NCI-H1417 treated with DMSO at 0.1 percent for 48 hours (cell line): ENCODE data around the gene EIF4A3.

Source experiments
- DNase-seq: peaks from one replicate; lab custom pipeline; 2025; lab: John Stamatoyannopoulos, UW

The EIF4A3 gene

DNA sequence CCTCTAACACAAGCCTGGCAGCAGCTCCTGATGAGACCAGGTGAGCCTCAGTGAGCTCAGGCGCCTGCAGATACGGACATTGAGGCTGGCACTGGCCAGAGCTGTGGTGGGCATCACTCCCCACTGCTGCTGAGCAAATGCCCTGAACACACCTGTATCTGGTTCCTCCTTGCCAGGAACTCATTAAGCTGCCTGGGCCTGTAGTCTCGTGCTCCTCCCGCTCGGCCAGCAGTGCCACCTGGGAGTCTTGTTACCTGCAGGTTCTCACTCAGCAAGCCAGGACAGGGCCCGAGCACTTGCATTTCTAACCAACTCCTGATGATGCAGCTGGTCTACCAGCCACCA is 13.3 kb downstream of the EIF4A3 start:
- DNase-seq: no peak

DNA sequence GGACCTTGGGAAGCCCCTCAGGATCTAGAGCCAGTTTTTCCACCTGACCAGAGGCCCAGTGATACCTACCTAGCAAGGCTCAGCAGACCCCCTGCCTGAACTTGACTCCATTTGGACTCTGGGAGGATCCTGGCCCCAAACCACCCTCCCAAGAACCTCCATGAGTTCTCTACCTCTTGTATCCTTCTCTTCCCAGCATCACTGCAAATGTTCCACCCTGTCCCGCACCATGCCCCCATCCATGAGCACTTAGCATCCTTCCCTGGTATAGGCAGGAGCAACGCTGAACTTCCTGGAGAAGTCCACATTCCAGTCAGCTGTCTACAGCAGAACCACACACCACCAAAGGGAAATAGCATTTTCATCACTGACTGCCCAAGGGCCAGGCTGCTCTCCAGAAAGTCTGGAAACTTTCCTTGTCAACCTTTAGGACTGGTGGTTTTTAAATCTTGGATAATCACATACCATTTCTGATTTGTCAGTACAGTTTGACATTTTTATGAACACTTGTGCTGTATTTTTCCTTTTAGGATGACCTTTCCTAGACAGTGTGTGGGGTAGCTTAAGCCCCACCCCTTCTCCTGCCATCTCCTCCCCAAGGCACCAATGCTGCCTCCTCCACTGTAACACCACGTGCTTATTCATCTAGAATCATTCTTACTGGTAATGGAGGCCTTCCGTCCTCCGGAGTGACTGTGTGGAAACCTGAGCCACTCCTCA is 13.9 kb downstream of the EIF4A3 start:
- DNase-seq: no peak

DNA sequence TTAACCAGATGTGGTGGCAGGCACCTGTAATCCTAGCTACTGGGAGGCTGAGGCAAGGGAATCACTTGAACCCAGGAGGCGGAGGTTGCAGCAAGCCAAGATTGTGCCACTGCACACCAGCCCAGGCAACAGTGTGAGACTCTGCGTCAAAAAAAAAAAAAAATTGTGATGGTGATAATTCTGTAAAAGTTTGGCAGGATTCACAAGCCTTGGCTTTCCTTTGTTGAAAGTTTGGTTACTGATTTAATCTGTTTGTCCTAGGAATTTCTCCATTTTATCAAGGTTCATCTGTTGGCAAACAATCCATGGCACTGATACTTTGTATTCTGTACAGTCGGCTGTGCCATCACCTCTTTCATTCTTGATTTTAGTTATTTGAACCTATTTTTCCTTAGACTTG is 15.9 kb downstream of the EIF4A3 start:
- DNase-seq: no peak

DNA sequence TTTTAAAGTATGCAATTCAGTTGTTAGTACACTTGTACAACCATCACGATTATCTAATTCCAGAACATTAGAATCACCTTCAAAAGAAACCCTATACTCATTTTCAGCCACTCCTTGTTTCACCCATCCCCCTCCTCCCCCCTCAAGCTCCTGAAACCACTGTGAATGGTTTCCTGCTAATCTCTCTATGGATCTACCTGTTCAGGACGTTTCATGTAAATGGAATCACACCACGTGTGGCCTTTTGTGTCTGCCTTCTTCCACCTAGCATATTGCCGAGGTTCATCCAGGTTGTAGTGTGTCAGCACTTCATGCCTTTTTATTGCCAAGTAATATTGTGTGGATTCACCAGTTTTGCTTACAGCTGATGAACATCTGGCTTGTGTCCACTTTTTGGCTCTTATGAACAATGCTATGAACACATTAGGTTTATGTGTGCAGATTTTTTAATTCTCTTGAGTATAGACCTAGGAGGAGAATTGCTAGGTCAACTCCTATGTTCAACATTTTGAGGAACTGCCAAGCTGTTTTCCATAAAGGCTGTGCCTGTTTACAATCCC is 17.8 kb downstream of the EIF4A3 start:
- no peak for DNase-seq

DNA sequence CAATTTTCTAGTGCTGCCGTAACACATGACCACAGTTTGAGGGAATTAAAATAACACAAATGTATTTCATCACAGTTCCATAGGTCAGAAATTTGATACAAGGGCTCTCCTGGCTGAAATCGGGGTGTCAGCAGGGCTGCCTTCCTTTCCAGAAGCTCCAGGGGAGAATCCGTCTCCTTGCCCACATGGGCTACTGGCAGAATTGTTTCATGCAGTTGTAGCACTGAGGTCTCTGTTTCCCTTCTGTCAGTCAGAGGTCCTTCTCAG is 20.5 kb downstream of the EIF4A3 start:
- DNase-seq: no peak

DNA sequence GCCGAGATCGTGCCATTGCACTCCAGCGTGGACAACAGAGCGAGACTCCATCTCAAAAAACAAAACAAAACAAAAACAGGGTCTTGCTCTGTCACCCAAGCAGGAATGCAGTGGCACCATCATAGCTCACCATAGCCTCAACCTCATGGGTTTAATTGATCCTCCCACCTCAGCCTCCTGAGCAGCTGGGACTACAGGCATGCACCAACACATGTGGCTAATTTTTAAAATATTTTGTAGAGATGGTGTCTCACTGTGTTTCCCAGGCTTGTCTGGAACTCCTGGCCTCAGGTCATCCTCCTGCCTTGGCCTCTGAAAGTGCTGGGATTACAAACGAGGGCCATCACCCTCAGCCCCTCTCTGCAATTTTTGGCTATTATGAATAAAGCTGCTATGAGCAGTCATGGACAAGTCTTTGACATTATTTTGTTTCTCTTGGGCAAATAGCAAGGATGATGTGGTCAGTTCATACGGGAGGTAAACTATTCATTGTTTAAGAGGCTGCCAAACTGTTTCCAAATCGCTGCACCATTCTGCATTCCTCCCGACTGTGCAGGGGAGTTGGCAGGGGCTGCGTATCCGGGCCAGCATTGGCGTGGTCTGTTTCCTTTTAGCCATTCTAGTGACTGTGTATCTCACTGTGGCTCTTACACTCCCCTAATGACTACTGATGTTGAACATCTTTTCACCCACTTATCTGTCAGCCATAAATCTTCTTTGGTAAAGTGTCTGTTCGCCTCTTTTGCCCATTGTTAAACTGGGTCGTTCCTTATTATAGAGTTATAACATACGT is 21.1 kb downstream of the EIF4A3 start:
- DNase-seq: no peak

DNA sequence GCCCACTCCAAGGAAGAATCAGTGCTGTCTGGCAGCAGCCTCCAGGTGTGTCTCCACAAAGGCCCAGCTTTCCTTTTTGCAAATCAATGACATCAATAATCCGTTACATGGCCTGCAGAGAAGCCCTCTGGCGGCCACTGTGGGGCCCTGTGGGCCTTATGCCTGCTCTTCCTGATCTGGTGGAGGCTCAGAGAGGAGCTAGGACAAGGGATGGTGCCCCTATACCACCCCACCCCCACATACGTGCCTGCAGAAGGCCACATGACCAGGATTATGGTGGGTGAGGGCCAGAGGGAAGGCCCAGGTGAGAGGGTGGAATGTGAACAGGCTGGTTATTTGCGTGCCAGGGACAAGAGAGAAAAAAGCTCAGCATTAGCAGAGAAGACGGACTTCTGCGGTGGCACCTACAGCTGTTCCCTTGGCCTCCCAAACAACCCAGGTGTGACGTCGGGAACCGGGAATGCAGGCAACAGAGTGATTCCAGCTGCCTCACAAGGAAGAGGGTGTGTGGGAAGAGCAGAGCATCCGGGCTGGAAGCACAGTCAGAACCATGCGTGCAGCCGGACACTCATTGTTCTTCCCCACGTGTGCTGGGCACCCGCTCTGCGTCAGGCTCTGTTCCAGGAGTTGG is 22.5 kb downstream of the EIF4A3 start:
- no peak for DNase-seq

DNA sequence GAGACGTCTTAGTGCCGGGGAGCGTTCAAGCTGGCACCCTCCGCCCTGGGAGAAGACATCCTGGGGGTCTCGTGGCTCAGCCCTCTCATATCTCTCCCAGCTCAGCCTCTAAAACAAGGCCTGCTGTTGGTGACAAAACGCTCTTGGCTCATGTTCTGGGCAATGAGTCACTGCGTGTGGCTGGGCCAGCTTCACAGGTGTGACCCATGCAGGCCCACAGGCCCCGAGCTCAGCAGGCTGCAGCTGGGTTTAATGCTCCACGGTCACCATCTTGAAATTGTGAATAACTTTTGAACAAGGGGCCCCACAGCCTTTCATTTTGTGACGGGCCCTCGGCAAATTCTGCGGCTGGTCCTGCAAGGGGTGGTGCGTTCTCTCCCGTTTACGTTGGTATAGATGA is 23.1 kb downstream of the EIF4A3 start:
- DNase-seq: no peak

DNA sequence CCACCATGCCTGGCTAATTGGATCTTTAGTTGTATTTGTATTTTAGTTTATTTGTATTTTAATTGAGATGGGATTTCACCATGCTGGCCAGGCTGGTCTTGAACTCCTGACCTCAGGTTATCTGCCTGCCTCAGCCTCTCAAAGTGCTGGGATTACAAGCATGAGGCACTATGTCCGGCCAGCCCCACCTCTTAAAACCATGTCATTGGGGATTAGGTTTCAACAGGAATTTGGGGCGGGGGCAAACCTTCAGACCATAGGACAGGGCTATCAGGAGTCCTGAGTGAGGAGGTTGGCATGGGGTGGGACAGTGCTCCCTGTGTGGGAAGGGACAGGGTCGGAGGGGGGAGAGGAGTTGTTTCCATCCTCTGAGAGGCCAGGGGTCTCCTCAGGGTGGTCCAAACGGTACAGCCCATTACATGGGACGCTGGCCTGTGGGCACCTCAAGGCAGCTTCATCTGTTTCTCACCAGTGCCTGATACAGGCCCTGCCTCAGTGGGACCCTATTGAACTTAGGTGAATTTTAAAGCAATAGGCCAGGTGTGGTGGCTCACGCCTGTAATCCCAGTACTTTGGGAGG is 23.9 kb downstream of the EIF4A3 start:
- no peak for DNase-seq

DNA sequence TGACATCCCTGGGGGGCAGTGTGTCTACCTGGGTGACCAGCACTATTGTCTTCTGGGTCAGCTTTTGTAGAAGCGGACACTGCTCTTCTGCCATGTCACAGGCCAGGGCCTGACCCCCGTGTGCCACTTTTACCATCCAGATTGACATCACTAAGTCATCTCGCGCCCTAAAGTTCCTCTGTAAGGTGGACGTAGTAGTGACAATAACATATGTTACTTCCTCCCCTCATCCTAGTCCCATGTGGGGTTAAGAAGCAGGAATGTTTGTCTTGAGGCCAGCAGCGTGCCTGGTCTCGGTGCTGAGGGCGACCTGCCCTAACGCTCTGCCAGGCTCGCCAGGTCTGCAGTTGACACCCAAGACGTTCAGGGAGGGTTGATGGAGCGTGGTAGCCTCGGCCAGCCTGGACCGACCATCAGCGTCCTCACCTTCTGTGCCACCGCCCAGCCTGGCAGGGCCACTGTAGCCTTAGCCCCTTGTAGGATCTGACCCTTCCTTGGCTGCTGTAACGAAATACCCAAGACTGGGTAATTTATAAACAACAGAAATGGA is 24.8 kb downstream of the EIF4A3 start:
- no peak for DNase-seq

DNA sequence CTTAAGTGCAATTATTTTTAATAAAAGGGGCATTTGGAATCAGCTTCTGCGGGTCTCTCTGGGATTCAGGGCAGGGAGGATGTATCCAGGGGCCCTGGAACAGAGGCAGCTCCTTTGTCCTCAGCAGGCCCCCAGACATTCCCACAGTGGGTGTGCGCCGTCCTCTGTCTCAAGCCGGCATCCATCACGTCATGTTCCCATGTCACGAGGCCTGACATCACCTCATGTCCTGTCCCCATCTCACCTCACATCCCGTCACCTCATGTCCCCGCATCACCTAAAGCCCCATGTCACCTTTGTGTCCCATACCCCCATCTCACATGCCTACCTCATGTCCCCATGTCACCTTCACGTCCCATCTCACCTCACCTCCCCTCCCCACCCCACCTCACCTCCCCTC is 27.1 kb downstream of the EIF4A3 start:
- no peak for DNase-seq

DNA sequence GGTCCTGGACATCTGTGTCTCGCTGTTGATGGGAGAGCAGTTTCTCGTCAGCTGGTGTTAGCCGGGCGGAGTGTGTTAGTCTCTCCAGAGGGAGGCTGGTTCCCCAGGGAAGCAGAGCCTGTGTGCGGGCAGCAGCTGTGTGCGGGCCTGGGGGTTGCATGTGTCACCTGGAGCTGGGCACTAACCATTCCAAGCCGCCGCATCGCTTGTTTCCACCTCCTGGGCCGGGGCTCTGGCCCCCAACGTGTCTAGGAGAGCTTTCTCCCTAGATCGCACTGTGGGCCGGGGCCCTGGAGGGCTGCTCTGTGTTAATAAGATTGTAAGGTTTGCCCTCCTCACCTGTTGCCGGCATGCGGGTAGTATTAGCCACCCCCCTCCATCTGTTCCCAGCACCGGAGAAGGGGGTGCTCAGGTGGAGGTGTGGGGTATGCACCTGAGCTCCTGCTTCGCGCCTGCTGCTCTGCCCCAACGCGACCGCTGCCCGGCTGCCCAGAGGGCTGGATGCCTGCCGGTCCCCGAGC is 27.6 kb downstream of the EIF4A3 start:
- no peak for DNase-seq

DNA sequence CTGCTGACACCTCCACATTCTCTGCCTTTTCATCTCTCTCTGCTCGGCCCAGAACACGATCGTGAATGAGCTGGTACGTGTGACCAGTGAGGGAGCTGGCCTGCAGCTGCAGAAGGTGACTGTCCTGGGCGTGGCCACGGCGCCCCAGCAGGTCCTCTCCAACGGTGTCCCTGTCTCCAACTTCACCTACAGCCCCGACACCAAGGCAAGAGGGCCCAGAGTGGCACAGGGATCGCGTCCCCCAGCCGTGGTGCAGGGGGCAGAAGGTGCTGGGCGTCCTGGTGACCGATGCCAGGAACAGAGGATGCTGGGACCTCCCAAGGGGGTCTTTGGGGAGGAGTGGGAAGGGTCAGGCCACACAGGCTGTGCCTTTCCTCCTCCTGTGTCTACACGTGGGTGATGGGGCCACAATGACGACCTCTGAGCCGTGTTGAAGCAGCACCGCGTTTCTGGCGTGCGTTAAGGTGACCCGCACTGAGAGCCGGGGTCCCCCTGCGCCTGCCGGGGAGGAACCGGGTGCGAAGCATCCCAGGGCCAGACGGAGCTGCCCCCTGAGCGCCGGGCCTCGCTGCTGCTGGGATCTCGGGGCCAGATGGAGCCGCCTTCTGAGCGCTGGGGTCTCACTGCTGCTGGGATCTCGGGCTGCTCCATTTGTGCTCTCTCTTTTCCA is 28.2 kb downstream of the EIF4A3 start:
- no peak for DNase-seq

DNA sequence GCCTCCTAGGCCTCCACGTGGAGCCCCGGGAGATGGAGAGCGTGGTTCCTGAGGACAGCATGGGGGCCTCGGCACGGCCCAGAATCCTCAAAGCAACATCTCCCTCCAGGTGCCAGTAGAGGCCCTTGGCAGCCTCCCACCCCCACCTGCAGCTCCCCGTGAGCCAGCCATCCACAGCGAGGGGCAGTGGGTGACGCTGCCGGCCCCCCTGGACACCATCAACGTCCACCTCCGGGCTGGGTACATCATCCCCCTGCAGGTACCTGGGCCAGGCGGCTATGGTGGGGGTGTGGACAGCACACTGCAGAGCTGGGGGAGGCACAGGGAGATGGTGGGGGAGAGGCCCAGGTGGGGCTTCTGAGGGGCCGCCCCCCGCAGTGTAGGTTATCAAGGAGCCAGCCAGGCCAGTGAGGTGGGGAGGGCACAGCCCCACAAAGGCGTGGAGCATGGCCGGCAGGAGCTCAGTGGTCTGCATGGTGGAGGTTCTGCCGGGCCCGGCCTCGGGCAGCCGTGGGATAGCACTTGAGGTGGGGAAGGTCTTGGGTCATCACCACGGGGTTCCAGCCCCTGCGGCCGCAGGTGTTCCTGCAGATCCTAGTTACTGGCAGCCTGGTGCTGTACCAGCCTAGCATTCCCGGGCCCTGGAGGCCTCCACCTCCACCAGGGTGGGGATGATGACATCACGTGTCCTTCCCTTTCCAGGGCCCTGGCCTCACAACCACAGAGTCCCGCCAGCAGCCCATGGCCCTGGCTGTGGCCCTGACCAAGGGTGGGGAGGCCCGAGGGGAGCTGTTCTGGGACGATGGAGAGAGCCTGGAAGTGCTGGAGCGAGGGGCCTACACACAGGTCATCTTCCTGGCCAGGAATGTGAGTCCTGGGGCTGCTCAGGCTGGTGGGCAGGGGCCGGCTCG is 29.2 kb downstream of the EIF4A3 start:
- DNase-seq: no peak

DNA sequence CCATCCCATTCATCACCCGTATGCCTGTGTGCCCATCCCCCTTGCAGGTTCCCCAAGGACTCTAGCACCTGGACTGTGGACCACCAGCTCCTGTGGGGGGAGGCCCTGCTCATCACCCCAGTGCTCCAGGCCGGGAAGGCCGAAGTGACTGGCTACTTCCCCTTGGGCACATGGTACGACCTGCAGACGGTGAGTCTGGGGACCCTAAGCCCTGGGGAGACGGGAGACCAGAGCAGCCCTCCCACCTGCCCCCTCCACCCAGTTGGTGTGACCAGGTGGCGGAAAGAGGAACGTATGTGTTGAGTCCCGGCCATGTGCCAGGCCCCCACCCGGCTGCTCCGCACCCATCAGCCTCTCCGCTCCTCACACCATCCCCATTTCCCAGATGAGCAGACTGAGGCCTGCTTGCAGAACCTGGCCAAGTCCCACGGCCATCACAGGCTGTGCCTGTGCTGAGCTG is 30.0 kb downstream of the EIF4A3 start:
- DNase-seq: no peak

DNA sequence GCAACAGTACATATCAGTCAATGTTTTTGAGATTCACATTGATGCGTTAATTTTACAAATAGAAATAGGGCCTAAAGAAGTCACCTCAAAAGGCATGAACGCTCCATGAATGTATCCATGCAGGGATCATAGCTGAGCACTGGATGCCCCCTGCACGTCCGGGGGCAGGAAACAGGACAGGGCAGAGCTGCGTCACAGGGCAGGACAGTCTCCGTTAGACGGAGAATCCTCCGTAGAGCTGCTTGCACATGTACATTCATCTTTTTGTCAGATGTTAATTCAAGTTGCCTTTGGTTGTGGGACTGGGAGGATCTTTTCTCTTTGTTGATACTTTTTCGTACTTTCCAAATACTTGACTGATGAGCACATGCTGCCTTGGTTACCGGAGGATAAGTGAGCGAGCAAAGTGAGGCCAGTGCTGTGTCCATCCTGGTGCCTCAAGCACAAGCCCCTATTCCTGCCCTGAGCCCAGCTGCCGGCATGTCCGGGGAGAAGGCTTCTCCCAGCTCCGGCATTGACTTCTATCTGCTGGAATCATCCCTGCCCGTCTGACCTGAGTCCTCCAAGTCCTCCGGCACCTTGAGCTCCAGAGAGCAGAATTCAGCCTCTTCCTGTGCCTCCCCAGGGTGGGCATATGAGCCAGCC is 30.5 kb downstream of the EIF4A3 start:
- DNase-seq: no peak

DNA sequence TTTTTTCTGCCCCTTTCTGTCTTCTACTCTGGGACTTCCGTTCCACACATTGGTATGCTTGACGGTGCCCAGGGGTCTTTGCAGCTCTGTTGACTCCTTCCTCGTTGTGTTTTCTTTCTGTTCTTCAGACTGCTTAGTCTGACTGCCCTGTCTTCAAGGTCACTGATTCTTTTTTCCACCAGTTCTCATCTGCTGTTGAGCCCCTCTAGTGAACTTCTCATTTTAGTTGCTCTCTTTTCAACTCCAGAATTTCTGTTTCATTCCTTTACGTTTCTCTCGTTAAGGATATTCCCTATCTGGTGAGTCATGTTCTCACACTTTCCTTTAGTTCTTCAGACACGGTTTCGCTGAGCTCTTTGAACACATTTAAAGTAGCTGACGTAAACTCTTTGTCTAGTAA is 31.8 kb downstream of the EIF4A3 start:
- DNase-seq: no peak

DNA sequence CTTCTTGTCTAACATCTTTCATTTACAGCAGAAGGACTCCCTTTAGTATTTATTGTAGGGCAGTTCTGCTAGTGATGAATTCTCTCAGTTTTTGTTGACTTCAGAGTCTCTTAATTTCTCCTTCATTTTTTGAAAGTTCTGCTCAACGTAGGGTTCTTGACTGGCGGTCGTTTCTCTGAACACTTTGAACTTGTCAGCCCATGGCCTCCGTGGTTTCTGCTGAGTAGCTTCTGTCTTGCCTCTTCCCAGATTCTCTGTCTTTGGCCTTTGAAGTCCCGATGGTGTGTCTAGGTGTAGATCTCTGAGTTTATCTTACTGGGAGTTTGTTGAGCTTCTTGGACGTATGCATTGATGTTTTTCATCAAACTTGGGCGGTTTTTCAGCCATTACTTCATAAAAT is 32.2 kb downstream of the EIF4A3 start:
- DNase-seq: no peak

DNA sequence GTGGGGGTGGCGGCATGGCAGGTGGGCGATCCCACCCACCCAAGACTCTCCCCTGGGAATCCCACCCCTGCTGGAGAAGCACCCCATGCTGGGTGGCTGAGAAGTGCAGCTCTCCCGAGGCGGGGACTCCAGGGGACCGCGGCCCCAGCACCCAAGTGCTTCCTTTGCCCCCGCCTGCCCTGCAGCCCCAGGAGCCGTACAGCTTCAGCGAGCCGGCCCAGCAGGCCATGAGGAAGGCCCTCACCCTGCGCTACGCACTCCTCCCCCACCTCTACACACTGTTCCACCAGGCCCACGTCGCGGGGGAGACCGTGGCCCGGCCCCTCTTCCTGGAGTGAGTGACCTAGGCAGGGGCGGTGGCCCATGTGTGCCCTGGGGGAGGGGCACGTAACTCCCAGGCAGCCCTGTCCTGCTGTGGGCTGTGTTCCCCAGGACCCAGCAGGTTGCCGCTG is 33.9 kb downstream of the EIF4A3 start:
- DNase-seq: no peak

DNA sequence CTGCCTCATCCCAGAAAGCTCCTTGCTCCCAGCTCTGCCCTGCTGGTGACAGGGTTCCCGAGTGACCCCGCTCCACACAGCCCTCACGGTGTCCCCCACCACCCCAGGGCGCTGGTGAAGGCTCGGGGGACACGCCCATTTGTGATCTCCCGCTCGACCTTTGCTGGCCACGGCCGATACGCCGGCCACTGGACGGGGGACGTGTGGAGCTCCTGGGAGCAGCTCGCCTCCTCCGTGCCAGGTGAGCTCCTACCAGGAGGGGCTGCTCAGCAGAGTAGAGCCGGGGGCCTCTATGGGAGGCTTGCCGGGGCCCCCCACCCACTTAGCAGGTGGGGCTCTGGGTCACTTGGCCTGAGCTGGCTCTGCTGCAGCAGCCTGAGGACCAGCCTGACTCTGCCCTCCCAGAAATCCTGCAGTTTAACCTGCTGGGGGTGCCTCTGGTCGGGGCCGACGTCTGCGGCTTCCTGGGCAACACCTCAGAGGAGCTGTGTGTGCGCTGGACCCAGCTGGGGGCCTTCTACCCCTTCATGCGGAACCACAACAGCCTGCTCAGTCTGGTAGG is 34.4 kb downstream of the EIF4A3 start:
- DNase-seq: no peak
